HG03565 (cell line): ENCODE results near the gene UTS2B.
A peak's percentile ranks its signal among the peaks of the same experiment; 100 is the strongest.

Source experiments
- ATAC-seq: cut with Tn5 transposase; IDR thresholded peaks from one replicate; pipeline ENCODE4 v1.9.1; 2021; ENCODE audit warnings: mild to moderate bottlenecking, moderate library complexity; ENCODE audit not compliant: unreplicated experiment

Gene UTS2B, protein sequence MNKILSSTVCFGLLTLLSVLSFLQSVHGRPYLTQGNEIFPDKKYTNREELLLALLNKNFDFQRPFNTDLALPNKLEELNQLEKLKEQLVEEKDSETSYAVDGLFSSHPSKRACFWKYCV

GRCh38 chr3:191329654-191330529 is at the start of gene UTS2B:
TSS of gene UTS2B (minus strand) at chr3:191330526. CDS start at chr3:191282189, 48,337 bp downstream.
- ATAC-seq = peak; percentile 8

DNA sequence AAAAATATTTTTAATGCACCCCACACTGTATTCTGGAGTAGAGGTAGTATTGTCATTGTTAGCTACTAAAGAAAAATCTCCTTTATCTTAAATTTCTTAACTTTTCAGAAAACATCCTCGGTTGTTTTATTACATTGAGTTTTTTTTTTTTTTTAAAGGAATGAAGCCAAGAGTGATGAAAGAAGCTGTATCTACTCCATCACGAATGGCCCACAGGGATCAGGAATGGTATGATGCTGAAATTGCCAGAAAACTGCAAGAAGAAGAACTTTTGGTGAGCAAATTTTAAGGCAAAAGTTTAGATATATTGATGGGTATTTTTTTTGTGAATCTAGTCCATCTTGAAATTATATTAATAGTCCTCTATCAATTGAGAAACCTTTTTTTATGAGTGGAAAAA is 49.7 kb upstream of the UTS2B start:
- ATAC-seq = no peak

DNA sequence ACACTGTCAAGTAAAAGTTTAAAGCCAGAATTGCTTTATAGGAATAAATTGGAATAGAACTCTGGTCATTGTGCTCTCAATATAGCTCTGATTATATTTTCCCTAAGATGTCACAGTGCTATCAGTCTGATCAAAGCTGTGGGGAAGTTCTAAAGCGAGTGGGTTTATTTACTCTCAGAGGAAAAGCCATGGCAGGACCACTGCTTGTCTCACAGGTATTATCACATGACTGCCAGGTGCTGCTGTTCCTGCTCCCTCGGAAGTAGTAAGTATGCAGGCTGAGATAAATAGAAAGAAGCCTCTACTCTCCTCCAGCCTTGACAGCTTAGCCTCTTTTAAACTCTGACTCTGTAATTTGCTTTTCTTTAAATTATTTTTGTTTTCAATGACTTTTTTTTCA is 49.1 kb upstream of the UTS2B start:
- ATAC-seq = no peak

DNA sequence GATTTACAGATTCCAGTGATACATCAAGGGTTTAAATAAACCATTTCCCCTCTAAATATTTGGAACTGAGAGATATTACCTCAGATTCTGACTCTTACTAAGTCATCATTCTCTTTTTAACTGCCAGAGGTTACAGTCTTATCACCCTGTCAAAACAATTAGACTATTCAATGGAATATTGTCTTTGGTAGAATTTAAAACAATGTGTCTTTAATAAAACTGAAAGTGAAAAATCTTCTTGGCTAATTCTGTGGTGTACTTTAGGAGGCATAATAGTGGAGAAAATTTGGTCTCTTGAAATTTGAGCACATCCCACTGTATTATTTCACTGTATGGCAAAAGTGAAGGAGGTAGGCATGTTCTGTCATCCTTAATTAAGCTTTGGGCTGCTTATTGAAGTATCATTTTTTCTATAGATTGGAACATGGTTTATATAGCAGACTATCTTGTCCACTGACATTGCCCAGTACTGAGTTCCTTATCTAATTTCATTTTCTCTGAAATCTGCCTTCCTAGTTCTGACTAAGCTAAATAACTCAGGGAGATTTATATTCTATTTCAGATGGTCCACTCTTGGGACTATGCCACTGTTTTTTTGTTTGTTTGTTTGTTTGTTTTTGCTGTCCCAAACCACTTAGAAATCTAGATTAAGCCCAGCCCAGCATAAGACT is 48.0 kb upstream of the UTS2B start:
- ATAC-seq = no peak

DNA sequence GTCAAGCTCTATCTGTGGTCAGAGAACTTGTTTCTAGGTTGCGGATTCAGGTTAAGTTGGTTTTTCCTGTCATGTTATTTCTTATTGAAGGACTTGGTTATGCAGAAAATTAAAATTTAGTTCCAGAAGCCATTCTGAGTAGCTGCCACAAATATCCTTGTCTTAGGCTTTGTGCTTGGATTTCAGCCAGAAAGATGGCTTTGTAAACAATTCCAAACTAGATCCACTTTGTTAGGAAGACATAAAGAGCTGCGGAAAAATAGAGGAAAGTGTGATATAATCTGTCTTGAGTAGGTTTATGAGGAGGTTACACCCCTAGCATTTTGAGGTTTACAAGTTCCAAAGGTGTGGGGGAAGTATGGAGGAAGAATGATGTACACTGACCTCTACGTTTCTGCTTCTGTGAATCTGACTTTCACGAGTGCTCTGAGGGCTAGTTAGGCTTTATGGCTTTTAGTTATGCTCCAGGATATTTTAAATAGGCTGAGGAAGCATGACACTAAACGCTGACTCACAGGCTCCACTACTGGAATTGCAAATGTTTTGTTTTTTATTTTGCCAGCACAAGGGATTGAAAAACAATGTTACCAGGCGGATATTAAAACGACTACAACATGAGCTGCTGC is 46.3 kb upstream of the UTS2B start:
- no peak for ATAC-seq

- no peak for ATAC-seq
Observed at GRCh38 chr3:191373327-191373726, 43.0 kb upstream of the UTS2B start.

- ATAC-seq = no peak
Observed at GRCh38 chr3:191372122-191372521, 41.8 kb upstream of the UTS2B start.

GRCh38 chr3:191369616-191370010 is 39.3 kb upstream of the UTS2B start:
- ATAC-seq = no peak

DNA sequence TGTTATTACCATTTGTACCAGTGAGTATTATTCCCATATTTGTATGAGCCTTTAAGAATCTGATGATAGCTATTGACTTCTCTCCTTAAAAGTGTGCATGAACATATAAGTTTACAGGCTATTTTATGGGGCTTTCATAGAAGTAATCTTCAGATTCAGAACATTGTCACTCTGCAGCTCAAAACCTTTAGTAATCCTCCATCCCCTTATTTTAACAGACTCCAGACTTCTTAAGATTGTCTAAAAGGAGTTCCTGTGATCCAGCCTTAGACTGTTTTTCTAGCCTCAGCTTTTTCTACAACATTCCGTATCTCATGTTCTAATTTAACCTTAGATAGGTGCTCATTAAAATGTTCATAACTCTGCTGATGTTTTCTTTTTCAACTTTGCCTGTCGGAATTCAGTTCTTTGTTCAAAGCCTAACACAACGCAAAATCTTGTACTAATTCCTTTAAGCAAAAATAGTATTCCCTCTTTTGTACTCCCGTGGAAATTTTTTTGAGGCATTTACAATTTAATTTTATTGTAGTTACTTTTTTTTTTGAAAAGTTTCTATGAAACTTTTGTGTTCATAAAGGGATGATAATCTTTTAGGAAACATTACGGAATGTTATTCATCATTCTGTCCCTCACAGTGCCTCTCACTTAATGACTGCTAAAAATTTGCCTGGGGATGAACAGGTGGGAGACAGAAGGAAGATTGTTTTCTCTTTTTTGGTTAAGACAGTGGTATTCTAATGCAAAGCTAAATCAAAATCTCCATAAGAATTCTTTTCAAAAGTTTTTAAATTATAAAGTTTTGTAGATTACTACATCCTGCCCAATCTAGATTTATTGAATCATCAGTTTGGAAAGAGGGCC is 38.7 kb upstream of the UTS2B start:
- no peak for ATAC-seq

DNA sequence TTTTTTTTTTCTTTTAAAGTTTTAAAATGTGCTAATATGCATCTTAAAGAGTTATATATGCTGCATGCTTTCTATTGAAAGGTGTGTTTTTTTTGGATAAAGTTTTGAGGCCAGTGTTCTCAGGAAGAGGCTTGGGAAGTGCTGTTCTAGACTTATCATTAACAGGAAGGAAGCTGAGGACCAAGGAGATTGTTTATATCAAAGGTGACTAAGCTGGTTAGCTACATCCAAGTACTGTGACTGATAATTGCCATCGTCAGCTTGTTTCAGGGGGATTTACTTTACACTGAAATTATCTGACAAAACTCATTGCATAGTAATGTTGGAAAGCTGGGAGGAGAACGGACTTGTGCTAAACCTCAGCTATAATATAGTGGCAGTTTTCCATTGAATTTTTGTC is 36.3 kb upstream of the UTS2B start:
- no peak for ATAC-seq

GRCh38 chr3:191363221-191363620 is 32.9 kb upstream of the UTS2B start:
- no peak for ATAC-seq

GRCh38 chr3:191362524-191363090 is 32.3 kb upstream of the UTS2B start:
- ATAC-seq = no peak

DNA sequence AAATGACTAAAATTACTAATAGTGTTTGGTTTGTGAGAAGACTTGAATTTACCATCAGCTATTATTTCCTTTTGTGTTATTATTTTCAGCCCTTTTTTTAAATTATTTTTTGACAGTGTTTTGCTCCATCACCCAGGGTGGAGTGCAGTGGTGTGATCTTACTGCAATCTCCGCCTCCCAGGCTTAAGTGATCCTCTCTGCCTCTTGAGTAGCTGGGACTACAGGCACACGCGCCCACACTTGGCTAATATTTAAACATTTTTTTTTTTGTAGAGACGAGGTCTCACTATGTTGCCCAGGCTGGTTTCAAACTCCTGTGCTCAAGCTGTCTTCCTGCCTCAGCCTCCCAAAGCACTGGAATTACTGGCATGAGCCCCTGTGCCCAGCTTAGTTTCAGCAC is 31.7 kb upstream of the UTS2B start:
- ATAC-seq = no peak

GRCh38 chr3:191361456-191361855 is 31.1 kb upstream of the UTS2B start:
- ATAC-seq = no peak

GRCh38 chr3:191360620-191361019 is 30.3 kb upstream of the UTS2B start:
- ATAC-seq = no peak

- no peak for ATAC-seq
Observed at GRCh38 chr3:191358929-191359328, 28.6 kb upstream of the UTS2B start.

- no peak for ATAC-seq
Observed at GRCh38 chr3:191357909-191358308, 27.6 kb upstream of the UTS2B start.

DNA sequence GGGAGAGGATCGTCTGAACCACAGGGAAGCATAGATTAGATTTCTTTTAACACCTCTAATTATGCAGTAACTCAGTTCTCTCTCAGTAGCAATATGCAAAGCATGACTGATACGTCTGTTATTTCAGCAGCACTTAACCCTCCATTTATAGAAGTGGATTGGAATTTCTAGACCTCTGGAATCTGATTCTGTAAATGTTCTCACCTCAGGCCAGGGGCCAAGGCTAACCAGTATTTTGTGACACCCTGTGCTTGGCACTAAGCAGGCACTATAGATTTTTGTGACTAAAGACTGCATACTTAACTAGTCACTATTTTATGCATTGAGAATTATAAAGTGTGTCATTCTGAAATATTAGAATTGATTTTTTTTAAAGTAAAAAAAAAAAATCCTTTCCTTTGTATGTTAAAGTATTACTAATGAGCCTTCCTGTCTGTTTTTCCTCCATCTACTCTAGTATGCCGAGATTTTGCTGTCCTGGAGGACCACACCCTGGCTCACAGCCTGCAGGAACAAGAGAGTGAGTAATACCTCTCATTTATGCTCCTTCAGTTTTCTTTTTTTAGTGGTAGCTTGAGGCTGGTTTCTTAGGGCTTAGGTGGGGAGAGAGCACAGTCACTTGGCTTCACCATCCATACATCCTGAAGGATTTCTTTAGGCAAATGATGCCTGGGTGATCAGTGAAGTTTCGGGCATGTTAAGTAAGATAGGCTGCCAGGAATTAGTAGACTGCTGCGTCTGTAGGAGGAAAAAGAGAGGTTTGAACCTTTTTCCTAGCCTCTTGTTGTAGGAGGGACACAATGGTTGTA is 26.5 kb upstream of the UTS2B start:
- ATAC-seq = no peak

DNA sequence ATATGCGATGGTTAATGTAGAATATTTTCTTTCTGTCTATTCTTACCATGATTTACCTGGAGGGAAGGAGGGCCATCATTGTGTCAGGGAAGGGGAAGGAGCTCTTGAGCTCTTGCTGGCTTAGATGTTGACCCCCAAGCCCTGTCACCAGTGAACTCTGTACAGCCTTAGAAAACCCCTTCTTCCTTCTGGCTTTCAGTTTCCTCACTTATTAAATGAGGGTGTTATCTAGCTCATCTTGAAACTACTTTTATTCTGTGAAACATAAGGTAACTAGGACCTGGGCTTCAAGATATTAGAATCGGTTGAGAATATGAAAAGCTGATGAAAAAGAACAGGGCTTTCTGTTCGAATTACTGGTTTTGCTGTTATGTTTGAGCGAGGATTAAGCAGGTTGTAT is 25.1 kb upstream of the UTS2B start:
- ATAC-seq = peak; percentile 77
